ENCODE results near the gene GNAT1.
A peak's percentile ranks its signal among the peaks of the same experiment; 100 is the strongest.

Gene GNAT1

GRCh38 chr3:50190936-50191660, at the start of gene GNAT1:
Gene GNAT1, plus strand, starts transcription at chr3:50191610. Its CDS starts 116 bp downstream, at chr3:50191726.
- no peak for DNase-seq

GRCh38 chr3:50146316-50146901, 45.0 kb upstream of the GNAT1 start:
- DNase-seq: no peak

- no peak for DNase-seq
Measured at GRCh38 chr3:50147016-50147415, 44.4 kb upstream of the GNAT1 start.

- DNase-seq: no peak
Measured at GRCh38 chr3:50147447-50147846, 44.0 kb upstream of the GNAT1 start.

GRCh38 chr3:50147861-50148260, 43.5 kb upstream of the GNAT1 start:
- DNase-seq: no peak

- no peak for DNase-seq
Measured at GRCh38 chr3:50150404-50150750, 41.0 kb upstream of the GNAT1 start.

GRCh38 chr3:50150863-50151686, 40.3 kb upstream of the GNAT1 start:
- no peak for DNase-seq

GRCh38 chr3:50151728-50152127, 39.7 kb upstream of the GNAT1 start:
- DNase-seq: no peak

- DNase-seq: no peak
Measured at GRCh38 chr3:50153782-50154475, 37.5 kb upstream of the GNAT1 start.

- no peak for DNase-seq
Measured at GRCh38 chr3:50154476-50154839, 37.0 kb upstream of the GNAT1 start.

GRCh38 chr3:50154840-50155490, 36.4 kb upstream of the GNAT1 start, which contains the start of gene SEMA3F:
Gene SEMA3F, plus strand, starts transcription at chr3:50155324. Its CDS starts 4,299 bp downstream, at chr3:50159623.
- DNase-seq: peak; percentile 78

- DNase-seq: no peak
Measured at GRCh38 chr3:50155491-50155878, 35.9 kb upstream of the GNAT1 start.

- DNase-seq: no peak
Measured at GRCh38 chr3:50155891-50156290, 35.5 kb upstream of the GNAT1 start.

- no peak for DNase-seq
Measured at GRCh38 chr3:50156549-50157493, 34.6 kb upstream of the GNAT1 start.

- DNase-seq: no peak
Measured at GRCh38 chr3:50157827-50158529, 33.4 kb upstream of the GNAT1 start.

GRCh38 chr3:50158530-50159146, 32.8 kb upstream of the GNAT1 start:
- no peak for DNase-seq

GRCh38 chr3:50160561-50160983, 30.8 kb upstream of the GNAT1 start:
- DNase-seq: no peak

- DNase-seq: no peak
Measured at GRCh38 chr3:50161320-50161719, 30.1 kb upstream of the GNAT1 start.

GRCh38 chr3:50162034-50162883, 29.2 kb upstream of the GNAT1 start:
- DNase-seq: no peak
